HG03558 (cell line): Measurements from ENCODE around the gene SELENOM.

Source experiments
- ATAC-seq: cut with Tn5 transposase; IDR thresholded peaks from one replicate; pipeline ENCODE4 v1.9.1; 2021; ENCODE audit warnings: moderate number of reproducible peaks; ENCODE audit not compliant: unreplicated experiment; ENCODE audit errors: extremely low read depth

The SELENOM gene

GRCh38 chr22:31107178-31107893, at the start of gene SELENOM:
TSS of gene SELENOM (minus strand) at chr22:31107568. CDS start at chr22:31107505, 63 bp downstream.
- ATAC-seq = no peak

- no peak for ATAC-seq
These were observed 48.1 kb upstream of the SELENOM start for GRCh38 chr22:31155422-31155821.

GRCh38 chr22:31154975-31155374, 47.6 kb upstream of the SELENOM start:
- no peak for ATAC-seq

- ATAC-seq = no peak
These were observed 46.0 kb upstream of the SELENOM start for GRCh38 chr22:31153357-31153756.

- ATAC-seq = no peak
These were observed 44.5 kb upstream of the SELENOM start for GRCh38 chr22:31151872-31152271.

GRCh38 chr22:31150615-31151014, 43.2 kb upstream of the SELENOM start:
- no peak for ATAC-seq

GRCh38 chr22:31148953-31149627, 41.7 kb upstream of the SELENOM start:
- ATAC-seq = no peak

GRCh38 chr22:31148488-31148887, 41.1 kb upstream of the SELENOM start:
- no peak for ATAC-seq

- no peak for ATAC-seq
These were observed 36.9 kb upstream of the SELENOM start for GRCh38 chr22:31144223-31144622.

GRCh38 chr22:31143537-31143936, 36.2 kb upstream of the SELENOM start:
- ATAC-seq = no peak

- ATAC-seq = no peak
These were observed 35.7 kb upstream of the SELENOM start for GRCh38 chr22:31143038-31143437.

- no peak for ATAC-seq
These were observed 34.9 kb upstream of the SELENOM start for GRCh38 chr22:31142285-31142684.

- no peak for ATAC-seq
These were observed 34.2 kb upstream of the SELENOM start for GRCh38 chr22:31141551-31141950.

GRCh38 chr22:31140746-31141145, 33.4 kb upstream of the SELENOM start:
- no peak for ATAC-seq

- no peak for ATAC-seq
These were observed 32.7 kb upstream of the SELENOM start, which contains the start of gene PLA2G3 for GRCh38 chr22:31139866-31140716. TSS of gene PLA2G3 (minus strand) at chr22:31140508. CDS start at chr22:31140354, 154 bp downstream.

- ATAC-seq = no peak
These were observed 31.7 kb upstream of the SELENOM start for GRCh38 chr22:31139066-31139465.

- ATAC-seq = no peak
These were observed 30.8 kb upstream of the SELENOM start for GRCh38 chr22:31138126-31138525.

- ATAC-seq = no peak
These were observed 30.4 kb upstream of the SELENOM start for GRCh38 chr22:31137721-31138120.

- no peak for ATAC-seq
These were observed 29.3 kb upstream of the SELENOM start for GRCh38 chr22:31136711-31137110.

GRCh38 chr22:31136155-31136554, 28.8 kb upstream of the SELENOM start:
- ATAC-seq = no peak

- no peak for ATAC-seq
These were observed 28.3 kb upstream of the SELENOM start for GRCh38 chr22:31135706-31136105.
